GM19328 (cell line): ENCODE data around the gene IFNAR1.
A peak's percentile ranks its signal among the peaks of the same experiment; 100 is the strongest.
"Not testable (repeated sequence)": the region's sequence is repeated elsewhere in the genome, so short reads cannot be mapped to it uniquely, and the experiment has no call there.

Experiments
- ATAC-seq: cut with Tn5 transposase; IDR thresholded peaks from one replicate; pipeline ENCODE4 v1.9.1; 2021; ENCODE audit warnings: mild to moderate bottlenecking, moderate library complexity; ENCODE audit not compliant: unreplicated experiment

The IFNAR1 gene

DNA sequence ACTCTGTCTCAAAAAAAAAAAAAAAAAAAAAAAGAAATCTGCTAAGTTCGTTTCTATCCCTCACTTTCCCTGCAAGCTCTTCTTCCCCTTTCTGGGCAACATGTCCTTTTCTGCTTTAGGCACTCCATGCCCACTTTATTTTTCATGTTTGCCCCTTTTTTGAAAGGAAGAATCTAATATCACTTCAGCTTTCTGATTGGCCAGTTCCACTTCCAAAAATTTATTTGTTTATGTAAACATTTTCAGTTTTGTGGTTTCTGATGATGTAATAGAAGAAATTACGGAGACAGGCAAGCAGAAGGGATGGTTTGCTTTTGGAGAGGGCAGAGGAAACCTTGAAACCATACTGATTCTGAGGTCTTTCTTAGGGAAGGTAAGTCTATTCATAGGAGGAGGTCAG, 15.1 kb downstream of the IFNAR1 start:
- no peak for ATAC-seq

DNA sequence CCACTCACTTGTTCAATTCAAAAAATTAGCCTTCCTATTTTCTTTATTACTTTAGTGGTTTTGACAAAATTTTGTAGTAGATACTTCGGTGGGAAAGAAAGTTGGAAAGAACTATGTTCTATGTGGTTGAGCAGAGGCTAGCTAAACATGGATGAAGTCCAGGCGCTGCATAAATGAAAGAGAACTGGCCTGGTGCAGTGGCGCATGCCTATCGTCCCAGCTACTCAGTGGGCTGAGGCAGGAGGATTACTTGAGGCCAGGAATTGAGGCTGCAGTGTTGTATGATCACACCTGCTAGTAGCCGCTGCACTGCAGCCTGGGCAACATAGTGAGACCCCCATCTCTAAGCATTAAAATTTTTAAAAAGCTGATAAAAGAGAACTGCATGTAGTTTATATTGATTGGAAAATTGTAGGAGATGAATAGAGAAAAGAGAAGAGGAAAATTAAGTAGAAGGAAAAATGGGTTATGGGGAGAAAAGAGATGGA, 21.0 kb downstream of the IFNAR1 start:
- ATAC-seq: no peak

- no peak for ATAC-seq
These were observed 23.9 kb downstream of the IFNAR1 start for GRCh38 chr21:33348706-33349105.

- ATAC-seq: no peak
These were observed 25.9 kb downstream of the IFNAR1 start for GRCh38 chr21:33350676-33351075.

DNA sequence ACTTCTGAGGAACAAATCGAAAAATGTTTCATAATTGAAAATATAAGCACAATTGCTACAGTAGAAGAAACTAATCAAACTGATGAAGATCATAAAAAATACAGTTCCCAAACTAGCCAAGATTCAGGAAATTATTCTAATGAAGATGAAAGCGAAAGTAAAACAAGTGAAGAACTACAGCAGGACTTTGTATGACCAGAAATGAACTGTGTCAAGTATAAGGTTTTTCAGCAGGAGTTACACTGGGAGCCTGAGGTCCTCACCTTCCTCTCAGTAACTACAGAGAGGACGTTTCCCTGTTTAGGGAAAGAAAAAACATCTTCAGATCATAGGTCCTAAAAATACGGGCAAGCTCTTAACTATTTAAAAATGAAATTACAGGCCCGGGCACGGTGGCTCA, 30.6 kb downstream of the IFNAR1 start:
- ATAC-seq: no peak

DNA sequence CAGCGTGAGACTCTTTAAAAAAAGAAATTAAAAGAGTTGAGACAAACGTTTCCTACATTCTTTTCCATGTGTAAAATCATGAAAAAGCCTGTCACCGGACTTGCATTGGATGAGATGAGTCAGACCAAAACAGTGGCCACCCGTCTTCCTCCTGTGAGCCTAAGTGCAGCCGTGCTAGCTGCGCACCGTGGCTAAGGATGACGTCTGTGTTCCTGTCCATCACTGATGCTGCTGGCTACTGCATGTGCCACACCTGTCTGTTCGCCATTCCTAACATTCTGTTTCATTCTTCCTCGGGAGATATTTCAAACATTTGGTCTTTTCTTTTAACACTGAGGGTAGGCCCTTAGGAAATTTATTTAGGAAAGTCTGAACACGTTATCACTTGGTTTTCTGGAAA, 31.2 kb downstream of the IFNAR1 start:
- ATAC-seq: no peak

- no peak for ATAC-seq
These were observed 32.4 kb downstream of the IFNAR1 start for GRCh38 chr21:33357177-33357576.

DNA sequence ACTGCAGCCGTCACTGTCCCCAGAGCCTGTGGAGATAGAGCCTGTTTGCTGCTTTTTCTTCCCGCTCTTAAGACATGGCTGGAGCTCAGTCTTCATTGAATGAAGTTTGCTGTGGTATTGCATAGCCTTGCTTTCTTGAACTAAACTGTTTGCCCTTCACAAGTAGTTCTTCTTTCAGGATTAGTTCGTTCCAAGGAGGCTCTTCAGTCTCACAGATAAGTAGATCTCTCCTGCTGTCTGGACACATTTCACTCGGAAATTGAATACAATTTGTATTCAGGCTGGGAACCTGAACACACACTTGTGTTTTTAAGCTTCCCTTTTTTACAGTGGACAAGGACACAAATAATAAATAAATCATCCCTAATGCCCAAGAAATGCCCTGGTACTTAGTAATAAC, 34.7 kb downstream of the IFNAR1 start:
- no peak for ATAC-seq

- ATAC-seq: no peak
These were observed 35.5 kb downstream of the IFNAR1 start for GRCh38 chr21:33360281-33360680.

GRCh38 chr21:33360881-33361602, 36.3 kb downstream of the IFNAR1 start:
- ATAC-seq: peak; percentile 67

GRCh38 chr21:33362044-33362555, 37.3 kb downstream of the IFNAR1 start:
- no peak for ATAC-seq

DNA sequence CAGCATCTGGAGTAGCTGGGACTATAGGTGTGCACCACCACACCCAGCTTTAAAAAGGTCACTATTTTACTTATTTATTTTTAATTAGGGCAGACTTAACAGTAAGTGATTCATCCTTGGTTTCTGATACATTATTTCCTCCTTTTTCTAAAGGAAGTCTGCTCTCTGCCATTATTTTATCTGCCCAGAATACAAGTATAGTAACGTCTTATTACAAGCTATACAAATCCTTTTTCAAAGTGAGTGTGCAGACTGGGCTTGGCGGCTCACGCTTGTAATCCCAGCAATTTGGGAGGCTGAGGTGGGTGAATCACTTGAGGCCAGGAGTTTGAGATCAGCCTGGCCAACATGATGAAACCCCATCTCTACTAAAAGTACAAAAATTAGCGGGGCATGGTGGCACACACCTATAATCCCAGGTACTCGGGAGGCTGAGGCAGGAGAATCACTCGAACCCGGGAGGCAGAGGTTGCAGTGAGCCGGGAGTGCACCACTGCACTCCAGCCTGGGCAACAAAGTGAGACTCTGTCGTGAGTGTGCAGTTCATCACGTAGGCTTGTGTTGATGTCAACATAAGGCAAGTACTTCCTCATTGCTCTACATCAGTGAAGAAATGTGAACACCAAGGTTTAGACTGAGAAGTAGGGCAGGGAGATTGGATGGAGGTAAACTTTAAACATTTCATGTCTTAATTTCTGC, 39.3 kb downstream of the IFNAR1 start:
- ATAC-seq: not testable (repeated sequence)

- no peak for ATAC-seq
These were observed 40.1 kb downstream of the IFNAR1 start for GRCh38 chr21:33364830-33365229.

GRCh38 chr21:33367309-33367973, 42.7 kb downstream of the IFNAR1 start:
- no peak for ATAC-seq

DNA sequence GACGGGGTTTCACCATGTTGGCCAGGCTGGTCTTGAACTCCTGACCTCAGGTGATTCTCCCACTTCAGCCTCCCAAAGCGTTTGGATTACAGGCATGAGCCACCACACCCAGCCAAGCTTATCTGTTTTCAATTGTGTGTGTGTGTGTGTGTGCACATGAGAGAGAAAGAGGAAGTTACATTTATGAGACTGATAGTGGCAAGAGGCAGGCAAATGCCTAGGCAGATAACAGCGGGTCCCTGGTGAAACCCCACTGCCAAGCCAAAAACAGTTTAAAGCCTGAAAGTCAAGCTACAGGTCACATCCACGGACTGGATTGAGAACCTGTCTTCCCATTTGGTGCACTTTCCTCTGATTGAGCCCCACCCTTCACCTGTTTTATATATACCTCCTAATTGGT, 43.4 kb downstream of the IFNAR1 start:
- no peak for ATAC-seq

DNA sequence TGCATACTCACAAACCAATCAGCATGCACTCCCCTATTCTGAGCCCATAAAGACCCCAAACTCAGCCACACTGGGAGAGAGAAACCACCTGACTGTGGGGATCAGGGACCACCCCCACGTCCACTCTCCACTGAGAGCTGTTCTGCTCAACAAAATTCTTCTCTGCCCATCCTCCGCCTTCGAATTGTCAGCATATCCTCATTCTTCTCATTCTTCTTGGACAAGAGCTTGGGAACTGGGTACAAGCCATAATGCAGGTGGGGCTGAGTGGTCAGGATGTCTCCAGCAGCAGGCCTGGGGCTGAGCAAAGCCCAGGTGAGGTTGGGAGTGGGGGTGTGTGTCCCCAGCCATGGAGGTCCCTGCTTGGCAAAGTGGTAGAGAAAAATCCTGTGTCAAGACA, 43.8 kb downstream of the IFNAR1 start:
- no peak for ATAC-seq

- no peak for ATAC-seq
These were observed 44.8 kb downstream of the IFNAR1 start for GRCh38 chr21:33369586-33369985.

GRCh38 chr21:33370305-33370704, 45.5 kb downstream of the IFNAR1 start:
- no peak for ATAC-seq

GRCh38 chr21:33371366-33371765, 46.6 kb downstream of the IFNAR1 start:
- no peak for ATAC-seq

DNA sequence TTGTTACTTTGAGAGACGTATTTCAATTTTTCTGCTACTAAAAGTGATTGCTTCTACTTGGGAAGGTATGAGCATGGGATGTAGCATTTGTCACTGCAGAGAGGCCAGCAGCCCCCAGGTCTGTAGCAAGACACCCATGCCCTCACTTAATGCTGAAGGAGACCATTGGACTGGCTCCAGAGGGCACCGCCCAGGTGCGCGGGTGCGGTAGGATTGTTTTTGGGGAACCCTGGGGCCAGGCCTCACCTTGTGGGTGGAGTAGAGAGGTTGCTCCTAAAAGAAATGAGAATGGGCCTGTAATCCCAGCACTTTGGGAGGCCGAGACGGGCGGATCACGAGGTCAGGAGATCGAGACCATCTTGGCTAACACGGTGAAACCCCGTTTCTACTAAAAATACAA, 47.8 kb downstream of the IFNAR1 start:
- ATAC-seq: no peak

DNA sequence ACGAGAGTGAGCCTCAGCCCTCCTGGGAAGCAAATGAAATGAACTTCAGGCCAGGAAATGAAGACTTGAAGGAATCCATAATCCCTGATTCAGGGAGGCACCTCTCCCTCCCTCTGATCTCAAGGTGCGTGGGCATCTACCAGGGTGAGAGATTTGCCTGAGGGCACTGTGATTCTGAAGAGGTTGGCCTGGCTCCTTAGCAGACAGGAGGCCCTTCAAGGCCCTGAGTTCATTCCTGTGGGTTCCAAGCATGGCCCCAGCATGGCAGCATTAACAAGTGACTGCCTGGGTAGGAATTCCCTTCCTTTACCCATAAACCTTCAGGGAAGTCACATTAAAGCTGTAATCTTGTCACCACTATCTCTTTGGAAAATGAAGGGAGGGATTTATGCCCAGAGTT, 48.7 kb downstream of the IFNAR1 start:
- ATAC-seq: no peak

GRCh38 chr21:33374080-33374449, 49.3 kb downstream of the IFNAR1 start:
- no peak for ATAC-seq
